Activated CD4-positive, alpha-beta T cell treated with anti-CD3 and anti-CD28 coated beads, Interleukin-2, Interleukin-6, amounts not matched to agents 100 ng/mL and 50 ng/mL, durations not matched to agents 16 hours and 8 hours (primary cell): ENCODE measurements around the gene IL10RB.
A peak's percentile ranks its signal among the peaks of the same experiment; 100 is the strongest.

Source experiments
- DNase-seq: peaks from one replicate; pipeline ENCODE4 v3.0.0-alpha.2; 2020

IL10RB gene

GRCh38 chr21:33268393-33268736, 2.2 kb downstream of the IL10RB start:
- no peak for DNase-seq

GRCh38 chr21:33268737-33269441, 2.7 kb downstream of the IL10RB start:
- DNase-seq, result no peak

GRCh38 chr21:33270986-33271385, 4.8 kb downstream of the IL10RB start:
- DNase-seq, result no peak

GRCh38 chr21:33273044-33273443, 6.9 kb downstream of the IL10RB start:
- no peak for DNase-seq

GRCh38 chr21:33278721-33279120, 12.6 kb downstream of the IL10RB start:
- DNase-seq, result no peak

GRCh38 chr21:33279330-33279820, 13.2 kb downstream of the IL10RB start:
- no peak for DNase-seq

- DNase-seq, result no peak
Observed at GRCh38 chr21:33281096-33281652, 15.0 kb downstream of the IL10RB start.

GRCh38 chr21:33283203-33283602, 17.0 kb downstream of the IL10RB start:
- no peak for DNase-seq

- DNase-seq, result no peak
Observed at GRCh38 chr21:33286076-33286475, 19.9 kb downstream of the IL10RB start.

GRCh38 chr21:33286600-33287456, 20.7 kb downstream of the IL10RB start:
- no peak for DNase-seq

GRCh38 chr21:33289199-33289819, 23.1 kb downstream of the IL10RB start:
- DNase-seq, result no peak

- DNase-seq, result no peak
Observed at GRCh38 chr21:33290441-33290840, 24.3 kb downstream of the IL10RB start.

GRCh38 chr21:33291686-33292085, 25.5 kb downstream of the IL10RB start:
- DNase-seq, result no peak

GRCh38 chr21:33292724-33293123, 26.6 kb downstream of the IL10RB start:
- no peak for DNase-seq

- no peak for DNase-seq
Observed at GRCh38 chr21:33293136-33293535, 27.0 kb downstream of the IL10RB start.

GRCh38 chr21:33293811-33294216, 27.6 kb downstream of the IL10RB start:
- DNase-seq, result no peak

- DNase-seq, result no peak
Observed at GRCh38 chr21:33296156-33296555, 30.0 kb downstream of the IL10RB start.

GRCh38 chr21:33299181-33299752, 33.1 kb downstream of the IL10RB start:
- DNase-seq, result peak; percentile 27

- DNase-seq, result no peak
Observed at GRCh38 chr21:33300701-33301631, 34.8 kb downstream of the IL10RB start.

GRCh38 chr21:33301632-33302002, 35.5 kb downstream of the IL10RB start:
- no peak for DNase-seq

GRCh38 chr21:33302055-33302454, 35.9 kb downstream of the IL10RB start:
- DNase-seq, result no peak

- DNase-seq, result no peak
Observed at GRCh38 chr21:33302796-33303195, 36.6 kb downstream of the IL10RB start.
